Spleen (tissue), 11 donors: Measurements from ENCODE around the gene CCNA1. TPM values are rescaled to one million over a fixed set of nuclear protein-coding genes. Genes with fewer than 3 reads are reported as not detected.

Source experiments
- DNase-seq: peaks from one replicate; pipeline ENCODE4 v3.0.0-alpha.2; 2020
- H3K27ac ChIP-seq, 8 donors: fragments of 200-600 bp; sonication (generic) in 7 of 8; 1 replicate in 4 of 8; 2 replicates in 4 of 8; pipeline versions ENCODE4 v1.5.0 to v1.8.0; 2016 to 2021; ENCODE audit warnings: inconsistent platforms in 4 of 8, mild to moderate bottlenecking in 4 of 8, moderate library complexity in 1 of 8
- H3K27me3 ChIP-seq, 7 donors: fragments of 200-600 bp; sonication (generic) in 6 of 7; replicated peaks in 1 of 7; 1 replicate in 4 of 7; 2 replicates in 3 of 7; pipeline versions ENCODE4 v1.5.0 to v1.8.0; 2016 to 2021; ENCODE audit warnings: inconsistent platforms in 3 of 7, mild to moderate bottlenecking in 1 of 7
- H3K36me3 ChIP-seq, 6 donors: fragments of 200-600 bp; sonication (generic) in 5 of 6; 1 replicate in 4 of 6; 2 replicates in 2 of 6; pipeline versions ENCODE4 v1.5.0 to v1.8.0; 2016 to 2021; ENCODE audit warnings: inconsistent platforms in 2 of 6
- H3K4me1 ChIP-seq, 6 donors: fragments of 200-600 bp; sonication (generic) in 5 of 6; 1 replicate in 3 of 6; 2 replicates in 3 of 6; pipeline versions ENCODE4 v1.5.0 to v1.8.0; 2016 to 2021; ENCODE audit warnings: inconsistent platforms in 3 of 6
- H3K4me3 ChIP-seq, 8 donors: fragments of 200-600 bp; sonication (generic) in 7 of 8; 1 replicate in 4 of 8; 2 replicates in 4 of 8; pipeline versions ENCODE4 v1.5.0 to v1.8.0; 2016 to 2021; ENCODE audit warnings: inconsistent platforms in 4 of 8, mild to moderate bottlenecking in 4 of 8, moderate library complexity in 2 of 8
- H3K9me3 ChIP-seq, 8 donors: fragments of 200-600 bp; sonication (generic) in 7 of 8; 1 replicate in 4 of 8; 2 replicates in 4 of 8; pipeline versions ENCODE4 v1.5.0 to v1.8.0; 2016 to 2021; ENCODE audit warnings: inconsistent platforms in 4 of 8
- POLR2A ChIP-seq, 3 donors: fragments of 450-650 bp; IDR thresholded peaks; one replicate each; pipeline ENCODE4 v1.5.1; 2017; ENCODE audit warnings: antibody characterized with exemption in 3 of 3, mild to moderate bottlenecking in 1 of 3
- POLR2AphosphoS5 ChIP-seq, 3 donors: sonication (generic); formaldehyde crosslinking; IDR thresholded peaks; one replicate each; pipeline ENCODE4 v1.5.1; 2017; ENCODE audit warnings: antibody characterized with exemption in 3 of 3
- WGBS, 5 donors: extraction: QIAGEN DNeasy Blood & Tissue Kit in 3 of 5; methylation state at CpG; one replicate each; pipeline versions ENCODE4 v1.1.5 to v1.1.7; 2013 to 2018; 5-methylcytosine and 5-hydroxymethylcytosine counted together
- intact Hi-C: fragments of 100-400 bp; cut with DNase I; formaldehyde crosslinking; loops from one replicate; pipeline ENCODE4 v1.15.0; 2023; ENCODE audit warnings: low total_unique reads
- polyA plus RNA-seq, 3 donors: library from polyadenylated mRNA; stranded (reverse); fragments of 200-250 nt; gene quantifications; one replicate each; pipeline ENCODE4 v1.2.1, GENCODE V29; 2013
- total RNA-seq, 7 donors: library from RNA; depleted of rRNA in 3 of 7; stranded (reverse); fragments of >200 nt in 3 of 7; fragmentation: NEBNext Ultra II Directional in 4 of 7; extraction: Animal tissue kit (Norgen Biotek cat#: 25700) in 4 of 7; gene quantifications; one replicate each; pipeline versions ENCODE4 v1.1.0 to v1.2.1, GENCODE V29; 2016 to 2021
- TF ChIP-seq, protein P1 (sequence below), 11 experiments: fragments of 200-600 bp in 7 of 11; fragments of 450-650 bp in 4 of 11; sonication (generic) in 4 of 11; IDR thresholded peaks in 8 of 11; conservative IDR thresholded peaks in 3 of 11; 1 replicate in 7 of 11; 2 replicates in 4 of 11; pipeline versions ENCODE4 v1.4.0 to v1.8.0; 2016 to 2021; ENCODE audit warnings: antibody characterized with exemption in 11 of 11, inconsistent platforms in 4 of 11, mild to moderate bottlenecking in 1 of 11
- donor health status: healthy with polysubstance abuse.
- donor health status: DM: no; HTN: no; CAD: no; lungs with moderate emphysema.
- donor health status: DM: no; HTN: no; CAD: no.
- donor health status: Bipolar disorder and iron deficiency.
- donor health status: healthy.
- donor health status: DM: no; HTN: no; CAD: no.
- donor health status: DM: yes; HTN: yes; CAD: no.

The CCNA1 gene
- total and polyA plus RNA-seq, 10 donors = 0.13 to 1.3 (median 0.46) TPM; not detected in 1

DNA sequence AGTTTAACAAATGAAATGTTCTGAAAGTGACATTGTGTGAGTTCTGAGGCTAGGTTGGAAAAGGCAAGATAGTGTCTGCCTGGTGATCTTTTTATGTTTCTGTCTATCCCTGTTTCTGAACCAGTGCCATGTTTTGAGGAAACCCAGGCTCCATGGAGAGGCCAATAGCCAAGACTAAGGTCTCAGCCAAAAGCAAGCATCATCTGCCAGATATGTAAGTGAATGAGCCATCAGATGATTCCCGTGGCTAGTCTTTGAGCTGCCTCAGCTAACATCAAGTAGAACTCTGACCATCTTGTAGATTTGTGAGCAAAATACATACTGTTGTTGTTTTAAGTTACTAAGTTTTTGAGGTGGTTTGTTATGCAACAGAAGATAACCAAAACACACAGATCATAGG, 19.6 kb upstream of the CCNA1 start:
- Histone ChIP-seq H3K4me3 (no peak overlapping the region), H3K4me1 (peaks cover 0 to 16% (median 9%) of the 10 kb centered on the region in 6 donors), H3K27ac (no peak overlapping the region), H3K9me3 (peaks cover 0 to 9% (median 0%) of the 10 kb centered on the region in 8 donors), H3K27me3 (peaks cover 0 to 5% (median 0%) of the 10 kb centered on the region in 7 donors), H3K36me3 (no peaks in the 10 kb centered on the region)
- intact Hi-C loops = loop anchor here (10.0 kb wide), 1 partner anchor 572 kb away; no protein-coding TSS in a partner anchor
- no peak for DNase-seq
- TF ChIP-seq, protein P1, sequence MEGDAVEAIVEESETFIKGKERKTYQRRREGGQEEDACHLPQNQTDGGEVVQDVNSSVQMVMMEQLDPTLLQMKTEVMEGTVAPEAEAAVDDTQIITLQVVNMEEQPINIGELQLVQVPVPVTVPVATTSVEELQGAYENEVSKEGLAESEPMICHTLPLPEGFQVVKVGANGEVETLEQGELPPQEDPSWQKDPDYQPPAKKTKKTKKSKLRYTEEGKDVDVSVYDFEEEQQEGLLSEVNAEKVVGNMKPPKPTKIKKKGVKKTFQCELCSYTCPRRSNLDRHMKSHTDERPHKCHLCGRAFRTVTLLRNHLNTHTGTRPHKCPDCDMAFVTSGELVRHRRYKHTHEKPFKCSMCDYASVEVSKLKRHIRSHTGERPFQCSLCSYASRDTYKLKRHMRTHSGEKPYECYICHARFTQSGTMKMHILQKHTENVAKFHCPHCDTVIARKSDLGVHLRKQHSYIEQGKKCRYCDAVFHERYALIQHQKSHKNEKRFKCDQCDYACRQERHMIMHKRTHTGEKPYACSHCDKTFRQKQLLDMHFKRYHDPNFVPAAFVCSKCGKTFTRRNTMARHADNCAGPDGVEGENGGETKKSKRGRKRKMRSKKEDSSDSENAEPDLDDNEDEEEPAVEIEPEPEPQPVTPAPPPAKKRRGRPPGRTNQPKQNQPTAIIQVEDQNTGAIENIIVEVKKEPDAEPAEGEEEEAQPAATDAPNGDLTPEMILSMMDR (IDR thresholded peaks at IDR 0.05 in 8 of 11, conservative IDR thresholded peaks at IDR 0.05 in 3 of 11) = no peak
- no peak for TF ChIP-seq POLR2AphosphoS5 (IDR thresholded peaks at IDR 0.05)
- TF ChIP-seq POLR2A (IDR thresholded peaks at IDR 0.05) = no peak
- 39 to 92% (median 83%) methylated on average over 1 of the region's 1 CpG for WGBS, 5 donors

DNA sequence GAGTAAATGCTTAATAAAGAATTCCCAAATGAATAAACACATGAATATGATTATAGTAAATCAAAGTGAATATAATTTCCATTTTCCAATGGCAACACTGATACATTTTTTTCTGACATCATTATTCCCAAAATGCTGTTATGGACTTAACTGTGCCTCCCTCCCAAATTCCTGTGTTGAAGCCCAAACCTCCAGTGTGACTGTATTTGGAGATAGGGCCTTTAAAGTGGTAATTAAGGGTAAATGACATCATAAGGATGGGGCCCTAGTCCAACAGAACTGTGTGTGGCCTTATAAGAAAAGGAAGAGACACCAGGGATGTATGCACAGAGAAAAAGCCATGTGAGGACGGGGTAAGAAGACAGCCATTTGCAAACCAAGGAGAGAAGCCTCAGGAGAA, 19.1 kb upstream of the CCNA1 start:
- no peak overlapping the region for H3K4me3 ChIP-seq
- no peak for DNase-seq
- WGBS, 5 donors = 67 to 75% (median 72%) methylated on average over 1 of the region's 1 CpG
- intact Hi-C loops = loop anchor here (10.0 kb wide), 1 partner anchor 572 kb away; no protein-coding TSS in a partner anchor
- H3K27me3 ChIP-seq = peaks cover 0 to 5% (median 0%) of the 10 kb centered on the region in 7 donors
- no peaks in the 10 kb centered on the region for H3K36me3 ChIP-seq
- no peak for TF ChIP-seq POLR2A (IDR thresholded peaks at IDR 0.05)
- TF ChIP-seq, protein P1 (IDR thresholded peaks at IDR 0.05 in 8 of 11, conservative IDR thresholded peaks at IDR 0.05 in 3 of 11) = no peak
- no peak for TF ChIP-seq POLR2AphosphoS5 (IDR thresholded peaks at IDR 0.05)
- H3K9me3 ChIP-seq = peaks cover 0 to 9% (median 0%) of the 10 kb centered on the region in 8 donors
- H3K4me1 ChIP-seq = peaks cover 2 to 18% (median 12%) of the 10 kb centered on the region in 6 donors
- H3K27ac ChIP-seq = no peak overlapping the region

DNA sequence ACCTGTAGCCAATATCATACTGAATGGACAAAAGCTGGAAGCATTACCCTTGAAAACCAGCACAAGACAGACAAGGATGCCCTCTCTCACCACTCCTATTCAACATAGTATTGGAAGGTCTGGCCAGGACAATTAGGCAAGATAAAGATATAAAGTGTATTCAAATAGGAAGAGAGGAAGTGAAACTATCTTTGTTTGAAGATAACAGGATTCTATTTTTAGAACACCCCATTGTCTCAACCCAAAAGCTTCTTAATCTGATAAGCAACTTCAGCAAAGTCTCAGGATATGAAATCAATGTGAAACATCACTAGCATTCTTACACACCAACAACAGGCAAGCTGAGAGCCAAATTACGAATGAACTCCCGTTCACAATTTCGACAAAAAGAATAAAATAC, 17.8 kb upstream of the CCNA1 start:
- H3K9me3 ChIP-seq = peaks cover 0 to 9% (median 0%) of the 10 kb centered on the region in 8 donors
- H3K27ac ChIP-seq = no peak overlapping the region
- H3K27me3 ChIP-seq = peaks cover 0 to 11% (median 0%) of the 10 kb centered on the region in 7 donors
- no peaks in the 10 kb centered on the region for H3K36me3 ChIP-seq
- 52 to 74% (median 62%) methylated on average over 3 of the region's 3 CpGs for whole genome bisulfite sequencing, 5 donors
- peaks cover 3 to 21% (median 12%) of the 10 kb centered on the region in 6 donors for H3K4me1 ChIP-seq
- H3K4me3 ChIP-seq = no peak overlapping the region
- intact Hi-C loops = loop anchor here (10.0 kb wide), 1 partner anchor 570 kb away; no protein-coding TSS in a partner anchor
- TF ChIP-seq POLR2AphosphoS5 (IDR thresholded peaks at IDR 0.05) = no peak
- no peak for TF ChIP-seq POLR2A (IDR thresholded peaks at IDR 0.05)
- TF ChIP-seq, protein P1 (IDR thresholded peaks at IDR 0.05 in 8 of 11, conservative IDR thresholded peaks at IDR 0.05 in 3 of 11) = no peak
- DNase-seq = no peak

DNA sequence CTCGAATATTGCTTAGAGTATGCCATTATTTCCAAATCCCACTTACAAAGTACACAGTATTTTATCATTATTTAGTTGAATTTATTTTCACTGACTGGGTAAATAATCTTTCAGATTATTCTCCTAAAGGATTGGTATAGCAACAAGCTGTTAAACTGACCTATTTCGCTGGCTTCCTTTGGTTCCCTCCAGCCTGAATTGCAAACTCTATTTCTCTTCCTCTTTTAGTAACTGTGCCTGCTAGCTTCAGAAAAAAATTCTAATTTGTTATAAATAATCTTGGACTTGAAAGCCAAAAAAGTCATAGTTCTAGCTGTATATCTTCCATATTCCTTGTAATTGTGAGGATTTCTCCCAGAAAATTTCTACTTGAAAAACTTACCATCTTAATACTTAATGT, 15.0 kb upstream of the CCNA1 start:
- Histone ChIP-seq H3K4me3 (no peak overlapping the region), H3K27ac (peak overlapping the region in 2 of 8 donors; percentile 10 to 15)

More for the DNA sequence above, 15.0 kb upstream of the CCNA1 start:
- WGBS, 5 donors = 39 to 54% (median 46%) methylated on average over 2 of the region's 2 CpGs
- H3K27me3 ChIP-seq = peaks cover 0 to 26% (median 4%) of the 10 kb centered on the region in 7 donors
- intact Hi-C loops = loop anchor here (10.0 kb wide), 1 partner anchor 567 kb away; no protein-coding TSS in a partner anchor
- no peak for DNase-seq
- no peaks in the 10 kb centered on the region for H3K36me3 ChIP-seq
- peaks cover 3 to 31% (median 12%) of the 10 kb centered on the region in 6 donors for H3K4me1 ChIP-seq
- H3K9me3 ChIP-seq = peaks cover 0 to 9% (median 0%) of the 10 kb centered on the region in 8 donors
- TF ChIP-seq POLR2A (IDR thresholded peaks at IDR 0.05) = no peak
- TF ChIP-seq POLR2AphosphoS5 (IDR thresholded peaks at IDR 0.05) = no peak
- TF ChIP-seq, protein P1 (IDR thresholded peaks at IDR 0.05 in 8 of 11, conservative IDR thresholded peaks at IDR 0.05 in 3 of 11) = no peak
